Measurements from ENCODE around the gene DGLUCY. TPM values are rescaled to one million over a fixed set of nuclear protein-coding genes. Genes with fewer than 3 reads are reported as not detected.
A peak's percentile ranks its signal among the peaks of the same experiment; 100 is the strongest.
"Not testable (repeated sequence)": the region's sequence is repeated elsewhere in the genome, so short reads cannot be mapped to it uniquely, and the experiment has no call there.

DGLUCY gene
- polyA plus RNA-seq (2013, experiment 1 of 2; ENCODE audit: insufficient read length): 15.6 TPM
- polyA plus RNA-seq (2013, experiment 2 of 2; ENCODE audit: insufficient read length): 14.3 TPM

GRCh38 chr14:91113829-91114078 is at the start of gene DGLUCY:
Gene DGLUCY (plus strand): TSS chr14:91114073. CDS start chr14:91160295, 46,222 bp downstream.
- peak; percentile 80 for DNase-seq

- DNase-seq: no peak
These were observed 48.6 kb upstream of the DGLUCY start for GRCh38 chr14:91065266-91065665.

GRCh38 chr14:91067186-91067585 is 46.7 kb upstream of the DGLUCY start:
- DNase-seq: no peak

GRCh38 chr14:91068642-91069041 is 45.2 kb upstream of the DGLUCY start:
- no peak for DNase-seq

GRCh38 chr14:91070572-91070971 is 43.3 kb upstream of the DGLUCY start:
- DNase-seq: no peak

- DNase-seq: no peak
These were observed 38.3 kb upstream of the DGLUCY start for GRCh38 chr14:91075553-91075952.

GRCh38 chr14:91078095-91078737 is 35.7 kb upstream of the DGLUCY start:
- DNase-seq: no peak

GRCh38 chr14:91080071-91080470 is 33.8 kb upstream of the DGLUCY start:
- DNase-seq: no peak

GRCh38 chr14:91082282-91082681 is 31.6 kb upstream of the DGLUCY start:
- DNase-seq: no peak

- DNase-seq: no peak
These were observed 29.4 kb upstream of the DGLUCY start for GRCh38 chr14:91084516-91084915.

GRCh38 chr14:91087470-91087869 is 26.4 kb upstream of the DGLUCY start:
- DNase-seq: not testable (repeated sequence)

- no peak for DNase-seq
These were observed 25.2 kb upstream of the DGLUCY start for GRCh38 chr14:91088585-91089235.

- no peak for DNase-seq
These were observed 23.8 kb upstream of the DGLUCY start for GRCh38 chr14:91089958-91090535.

- DNase-seq: no peak
These were observed 23.1 kb upstream of the DGLUCY start for GRCh38 chr14:91090743-91091142.

GRCh38 chr14:91092073-91092472 is 21.8 kb upstream of the DGLUCY start:
- no peak for DNase-seq

- DNase-seq: not testable (repeated sequence)
These were observed 20.0 kb upstream of the DGLUCY start for GRCh38 chr14:91093743-91094472.

- DNase-seq: no peak
These were observed 19.1 kb upstream of the DGLUCY start for GRCh38 chr14:91094772-91095171.

- DNase-seq: no peak
These were observed 18.7 kb upstream of the DGLUCY start for GRCh38 chr14:91095178-91095577.

GRCh38 chr14:91097657-91098056 is 16.2 kb upstream of the DGLUCY start:
- DNase-seq: not testable (repeated sequence)

- DNase-seq: no peak
These were observed 15.3 kb upstream of the DGLUCY start for GRCh38 chr14:91098591-91098990.

- no peak for DNase-seq
These were observed 13.8 kb upstream of the DGLUCY start for GRCh38 chr14:91100102-91100501.

- no peak for DNase-seq
These were observed 10.8 kb upstream of the DGLUCY start for GRCh38 chr14:91103116-91103515.

GRCh38 chr14:91108941-91109611 is 4.8 kb upstream of the DGLUCY start:
- DNase-seq: no peak

Data from fibroblast of skin of abdomen (primary cell).